NCI-H2196 treated with DMSO at 0.1 percent for 48 hours (cell line): ENCODE data around the gene MBNL2.

Source experiments
- DNase-seq: peaks from one replicate; lab custom pipeline; 2025; ENCODE audit not compliant: unreplicated experiment; lab: John Stamatoyannopoulos, UW

MBNL2 gene

DNA sequence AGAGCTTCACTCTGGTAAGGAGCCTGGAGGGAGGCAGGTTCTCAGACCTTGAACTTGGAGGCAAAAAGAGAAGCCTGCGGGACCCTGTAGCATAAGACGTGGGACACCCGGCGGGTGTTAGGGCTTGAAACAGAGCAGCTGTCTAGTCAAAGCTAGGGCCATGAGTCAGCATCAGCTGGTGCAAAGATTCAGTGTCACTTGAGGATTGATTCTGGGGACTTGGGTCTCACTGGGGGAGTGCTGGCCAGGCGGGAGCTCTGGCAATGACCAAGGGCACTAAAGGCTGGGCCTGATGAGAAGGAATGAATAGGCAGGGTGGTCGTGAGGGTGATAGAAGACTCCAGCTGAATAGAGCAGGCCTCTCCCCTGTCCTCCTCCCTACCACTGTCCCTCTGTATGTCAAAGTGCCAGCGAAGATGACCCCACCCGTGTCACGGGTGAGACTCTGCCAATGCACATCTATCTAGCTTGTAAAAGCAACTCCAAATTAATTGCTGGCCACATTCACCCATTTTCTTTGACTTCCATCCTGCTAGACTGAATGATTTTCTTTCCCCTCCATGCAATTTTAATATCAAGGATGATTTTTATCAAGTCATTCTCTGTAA is 97.1 kb downstream of the MBNL2 start:
- no peak for DNase-seq

DNA sequence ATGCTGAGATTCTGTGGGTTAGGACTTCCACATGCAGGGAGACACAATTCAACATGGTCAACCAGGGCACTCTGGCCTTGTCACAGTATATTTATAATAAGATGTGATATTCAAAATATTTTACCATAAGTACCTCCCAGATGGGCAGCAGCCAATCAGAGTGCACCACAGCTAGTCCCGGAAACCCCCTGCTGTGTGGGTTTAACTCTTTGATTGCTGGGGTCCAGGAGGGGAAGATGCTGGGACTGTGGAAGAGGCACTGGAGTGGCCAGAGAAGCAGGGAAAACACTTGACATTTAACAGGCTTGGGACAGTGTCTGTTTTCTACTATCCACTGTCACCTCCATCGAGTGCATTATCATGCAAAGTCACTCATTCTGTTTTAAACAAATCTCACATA is 99.0 kb downstream of the MBNL2 start:
- no peak for DNase-seq

DNA sequence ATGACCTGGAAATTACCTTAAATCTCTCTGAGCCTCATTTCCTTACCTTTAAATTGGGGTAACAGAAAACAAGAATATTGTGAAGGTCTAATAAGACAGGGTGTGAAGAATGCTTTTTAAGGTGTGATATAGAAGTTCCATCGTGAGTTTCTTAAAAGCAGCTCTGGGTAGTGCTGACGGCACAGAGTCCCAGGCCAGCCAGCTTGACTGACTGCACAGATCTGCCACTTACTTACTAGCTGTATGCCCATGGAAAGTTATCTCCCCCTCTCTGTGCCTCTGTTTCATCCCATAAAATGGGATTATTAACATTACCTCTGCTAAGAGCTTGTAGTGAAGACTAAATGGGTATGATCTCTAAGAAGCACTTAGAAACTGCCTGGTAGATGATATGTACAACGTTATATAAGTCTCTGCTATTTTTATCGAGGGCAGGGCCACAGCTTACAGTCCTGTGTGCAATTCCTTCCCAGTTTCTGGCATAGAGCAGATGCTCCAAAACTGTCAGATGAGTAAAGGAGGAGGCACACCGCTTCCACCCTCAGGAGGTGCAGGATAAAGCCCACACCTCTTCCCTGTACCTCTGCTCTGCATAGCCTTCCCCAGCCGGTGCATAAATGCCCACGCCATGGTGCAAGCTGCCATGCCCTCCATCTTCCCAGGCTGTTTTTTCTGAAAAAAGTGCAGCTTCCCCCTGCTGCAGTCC is 99.6 kb downstream of the MBNL2 start:
- DNase-seq = no peak

DNA sequence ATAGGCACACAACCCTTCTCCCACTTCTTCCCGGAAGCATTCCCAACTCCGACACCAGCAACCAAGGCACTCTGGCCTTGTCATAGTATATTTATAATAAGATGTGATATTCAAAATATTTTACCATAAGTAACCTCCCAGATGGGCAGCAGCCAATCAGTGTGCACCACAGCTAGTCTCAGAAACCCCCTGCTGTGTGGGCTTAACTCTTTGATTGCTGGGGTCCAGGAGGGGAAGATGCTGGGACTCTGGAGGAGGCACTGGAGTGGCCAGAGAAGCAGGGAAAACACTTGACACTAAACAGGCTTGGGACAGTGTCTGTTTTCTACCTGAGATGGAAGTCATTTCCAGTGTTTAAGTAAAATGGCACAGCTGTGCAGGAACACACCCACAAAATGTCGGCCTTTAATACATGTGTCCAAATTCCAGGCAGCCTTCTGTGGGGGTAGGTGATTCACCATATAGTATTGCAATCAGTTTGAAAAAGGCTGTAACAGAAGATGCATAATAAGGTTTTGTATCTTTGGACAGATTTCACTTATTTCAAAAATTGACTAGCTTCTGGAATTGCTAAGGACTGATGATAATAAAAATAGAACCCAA is 100.7 kb downstream of the MBNL2 start:
- no peak for DNase-seq

DNA sequence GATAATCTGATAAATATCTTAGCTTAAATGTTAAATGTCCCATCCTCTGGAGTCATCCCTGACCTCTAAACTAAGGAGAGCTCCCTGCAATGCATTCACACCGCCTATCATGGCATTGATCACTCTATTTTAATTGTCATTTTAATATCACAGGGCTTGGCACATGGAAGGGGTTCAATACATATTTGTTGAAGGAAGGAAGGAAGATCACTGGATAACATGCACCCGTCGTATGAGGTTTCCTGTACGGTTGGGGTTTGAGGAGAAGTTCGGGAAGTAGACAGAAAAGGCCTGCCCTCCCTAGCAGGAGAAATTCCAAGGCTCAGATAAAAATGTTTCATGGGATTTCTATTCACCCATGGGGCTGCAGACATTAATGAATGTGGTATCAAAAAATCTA is 102.0 kb downstream of the MBNL2 start:
- DNase-seq = no peak

DNA sequence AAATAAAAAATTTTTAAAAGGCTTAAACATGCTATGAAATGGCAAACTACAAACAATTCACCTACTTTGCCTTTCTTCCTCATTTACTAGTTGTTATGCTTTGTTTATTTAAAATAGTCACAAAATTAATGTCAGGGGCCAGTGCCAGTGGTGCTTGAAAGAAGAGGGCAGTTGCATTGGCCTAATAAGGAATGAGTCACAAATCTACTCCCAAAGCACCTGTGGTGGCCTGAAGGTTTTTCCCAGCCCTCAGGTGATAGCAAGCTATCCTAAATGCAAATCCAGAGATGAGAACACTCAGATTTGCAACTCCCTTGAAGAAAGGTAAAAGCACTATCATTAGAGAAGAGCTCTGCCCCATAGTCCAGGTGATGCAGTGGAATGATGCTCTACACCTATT is 103.6 kb downstream of the MBNL2 start:
- no peak for DNase-seq

DNA sequence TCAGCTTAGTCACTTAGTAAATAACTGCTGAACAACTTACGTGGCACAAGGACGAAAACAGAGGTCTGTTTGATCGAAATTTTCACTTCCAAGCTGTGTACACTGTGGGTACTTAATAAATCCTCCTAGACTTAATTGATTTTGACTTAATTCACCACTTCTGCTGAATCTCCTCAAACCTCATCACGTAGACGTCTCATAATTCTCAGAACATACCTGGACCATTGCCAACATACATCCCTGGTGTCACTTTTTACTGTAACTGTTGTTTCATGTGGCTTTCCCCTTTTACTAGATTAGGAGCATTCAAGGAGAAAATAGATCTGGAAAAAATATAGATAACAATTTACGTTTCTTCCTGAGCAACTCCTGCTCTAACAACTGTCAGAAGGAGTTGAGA is 105.0 kb downstream of the MBNL2 start:
- no peak for DNase-seq

DNA sequence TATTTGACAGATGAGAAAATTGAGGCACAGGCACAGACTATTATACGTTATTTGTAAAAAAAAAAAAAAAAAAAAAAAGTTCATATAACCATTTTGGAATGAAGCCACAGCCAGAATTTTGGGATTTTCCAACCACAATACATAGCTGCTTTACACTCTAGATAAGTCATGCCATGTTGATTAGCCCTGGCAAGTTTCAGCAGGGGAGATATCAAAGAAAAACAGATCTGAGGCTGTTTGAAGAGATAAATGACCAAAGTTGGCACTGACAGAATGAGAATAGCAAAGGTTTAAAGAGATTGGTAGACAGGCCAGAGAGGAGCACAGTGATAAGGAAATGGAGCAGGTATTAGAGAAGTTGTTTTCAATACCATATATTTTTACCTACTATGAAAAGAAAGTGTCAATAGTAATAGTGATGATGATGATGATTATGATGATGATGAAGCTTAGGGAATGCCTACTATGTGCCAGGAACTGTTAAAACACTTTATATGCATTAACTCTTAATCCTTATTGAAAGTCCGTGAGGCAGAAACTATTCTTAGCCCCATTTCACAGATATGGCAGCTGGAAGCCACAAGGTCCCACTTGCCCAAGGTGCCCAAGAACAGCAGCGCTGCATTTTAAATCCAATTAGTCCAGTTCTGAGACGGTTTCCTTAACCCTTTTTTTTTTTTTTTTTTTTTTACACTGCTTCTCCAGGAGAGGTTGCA is 105.5 kb downstream of the MBNL2 start:
- DNase-seq = no peak

DNA sequence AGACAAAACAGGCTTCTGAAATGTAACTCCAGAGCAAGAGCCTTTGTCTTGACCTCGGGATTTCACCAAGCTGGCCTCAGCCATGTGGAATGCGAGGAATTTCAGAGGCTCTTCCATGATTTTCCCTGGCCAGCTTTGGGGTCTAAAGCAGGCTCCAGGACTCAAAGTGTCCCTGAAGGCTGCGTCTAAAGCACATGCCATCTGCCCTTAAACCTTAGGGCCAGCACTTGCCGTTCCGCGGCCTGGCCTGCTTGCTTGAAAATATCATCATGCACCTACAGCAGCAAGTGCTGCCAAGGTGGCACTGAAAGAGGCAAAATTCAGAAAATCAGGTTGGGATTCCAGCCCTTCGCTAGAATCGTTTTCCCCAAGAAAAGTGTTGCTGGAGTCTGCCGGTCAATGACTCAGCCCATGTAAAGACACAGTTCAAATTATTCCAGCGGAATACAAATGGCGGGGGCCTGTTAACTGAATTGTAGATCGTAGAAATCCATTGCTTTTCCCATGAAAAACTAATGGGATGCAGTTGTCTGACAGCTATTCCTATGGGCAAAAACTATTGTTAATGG is 106.2 kb downstream of the MBNL2 start:
- DNase-seq = no peak

DNA sequence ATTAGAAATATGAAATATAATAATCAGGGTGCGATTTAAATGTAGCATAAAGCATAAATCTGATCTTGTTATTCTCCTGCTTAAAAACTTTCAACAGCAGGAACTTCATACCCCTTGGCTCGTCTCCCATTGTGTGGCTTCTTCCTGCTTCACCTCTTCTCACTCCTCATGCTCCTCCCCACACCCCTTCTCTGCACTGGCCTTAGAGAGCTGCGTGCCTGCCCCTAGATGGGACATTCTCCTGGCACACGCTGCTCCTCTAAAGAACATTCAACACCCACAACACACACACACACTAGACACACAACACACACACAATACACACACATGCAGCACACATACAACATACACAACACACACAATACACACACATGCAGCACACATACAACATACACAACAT is 107.2 kb downstream of the MBNL2 start:
- no peak for DNase-seq

DNA sequence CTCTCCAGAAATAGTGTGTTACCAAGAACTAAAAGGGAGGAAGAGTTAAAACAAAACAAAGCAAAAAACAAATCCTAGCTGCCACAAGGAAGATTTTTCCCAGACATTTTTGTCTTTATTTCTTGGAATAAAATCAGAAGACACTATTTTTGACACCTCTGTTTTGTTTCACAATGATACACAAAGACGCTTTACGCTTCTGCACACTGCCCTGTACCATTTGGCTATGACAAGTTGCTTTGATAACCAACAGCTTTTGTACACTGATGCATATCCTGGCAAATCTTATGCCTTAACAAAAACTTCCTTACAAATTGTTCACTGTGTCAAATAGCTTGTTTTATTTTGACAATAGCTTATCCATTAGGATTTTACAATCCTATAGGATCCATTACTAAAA is 108.3 kb downstream of the MBNL2 start:
- DNase-seq = no peak

DNA sequence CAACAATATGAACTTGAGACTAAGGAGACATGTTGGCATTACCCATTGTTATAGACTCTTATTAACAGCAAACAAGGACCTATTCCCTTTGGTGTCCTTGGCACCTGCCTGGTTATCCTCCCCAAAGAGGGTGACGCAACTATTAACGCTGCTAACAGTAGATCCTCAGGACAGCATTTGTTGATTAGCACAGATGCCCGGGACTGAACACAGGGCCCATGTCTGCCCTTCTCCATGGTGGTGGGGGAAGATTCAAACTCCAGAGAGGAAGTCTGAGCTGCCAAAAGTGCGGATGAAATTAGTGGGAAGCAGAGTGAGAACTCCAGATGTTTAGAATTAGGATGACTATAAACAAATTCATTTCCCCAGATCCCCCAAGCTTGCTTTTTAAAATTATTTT is 110.6 kb downstream of the MBNL2 start:
- no peak for DNase-seq

DNA sequence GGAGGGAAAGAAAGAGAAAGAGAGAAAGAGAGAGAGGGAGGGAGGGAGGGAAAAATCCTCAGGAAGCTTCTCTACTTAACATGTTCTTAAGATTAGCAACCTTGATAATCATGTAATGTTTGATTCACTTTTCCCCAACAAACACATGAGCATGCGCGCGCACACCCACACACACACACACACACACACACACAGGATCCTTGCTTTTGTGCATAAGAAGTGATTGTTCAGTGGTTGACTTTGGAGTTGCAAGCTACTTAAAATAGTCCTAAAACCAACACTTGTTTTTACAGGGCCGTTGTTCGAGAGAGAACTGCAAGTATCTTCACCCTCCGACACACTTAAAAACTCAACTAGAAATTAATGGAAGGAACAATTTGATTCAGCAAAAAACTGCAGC is 111.8 kb downstream of the MBNL2 start:
- DNase-seq = no peak

DNA sequence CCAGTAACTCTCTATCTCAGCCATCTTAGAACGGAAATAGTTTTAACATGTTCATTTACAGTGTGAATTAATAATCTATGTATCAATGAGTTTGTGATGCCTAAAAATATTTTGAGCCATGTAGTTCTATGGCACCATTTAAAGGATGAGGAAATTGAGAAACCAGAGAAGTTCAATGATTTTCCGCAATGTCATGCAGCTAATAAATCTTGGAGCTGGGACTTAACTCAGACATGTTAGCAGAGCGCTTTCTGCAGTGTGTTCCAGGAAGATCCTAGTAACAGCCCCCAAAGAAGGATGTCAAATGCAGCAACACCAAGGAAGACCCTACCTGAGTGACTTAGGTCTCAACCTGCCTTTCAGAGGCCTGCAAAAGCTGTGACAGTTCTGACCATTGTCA is 112.6 kb downstream of the MBNL2 start:
- DNase-seq = no peak

DNA sequence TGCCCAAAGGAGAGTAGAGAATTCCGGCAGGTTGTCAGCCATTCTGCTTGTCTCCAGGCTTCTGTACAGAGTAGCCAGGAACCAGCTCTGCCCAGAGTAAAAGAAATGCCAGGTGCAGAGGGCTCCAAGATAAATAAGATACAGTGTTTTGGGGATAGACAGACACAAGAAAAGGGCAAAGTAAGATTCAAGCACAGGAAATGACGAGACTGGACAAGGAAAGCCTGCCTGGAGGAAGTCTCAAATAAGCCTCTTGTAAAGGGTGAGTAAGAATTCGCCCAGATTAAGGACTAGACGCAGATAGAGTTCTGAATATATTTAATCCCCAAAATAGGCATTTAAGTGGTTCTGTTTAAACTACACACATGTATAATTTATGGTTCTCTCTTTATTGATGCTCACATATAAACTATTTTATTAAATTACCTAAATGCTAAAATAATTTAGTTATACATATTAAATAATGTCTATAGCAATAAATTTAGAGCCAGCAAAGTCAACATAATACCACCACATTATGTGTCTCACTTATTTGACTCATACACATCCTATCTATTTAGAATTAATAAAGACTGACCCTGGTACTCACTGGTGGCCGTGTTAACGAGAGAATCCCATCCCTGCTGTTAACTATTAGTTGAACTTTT is 113.5 kb downstream of the MBNL2 start:
- no peak for DNase-seq

DNA sequence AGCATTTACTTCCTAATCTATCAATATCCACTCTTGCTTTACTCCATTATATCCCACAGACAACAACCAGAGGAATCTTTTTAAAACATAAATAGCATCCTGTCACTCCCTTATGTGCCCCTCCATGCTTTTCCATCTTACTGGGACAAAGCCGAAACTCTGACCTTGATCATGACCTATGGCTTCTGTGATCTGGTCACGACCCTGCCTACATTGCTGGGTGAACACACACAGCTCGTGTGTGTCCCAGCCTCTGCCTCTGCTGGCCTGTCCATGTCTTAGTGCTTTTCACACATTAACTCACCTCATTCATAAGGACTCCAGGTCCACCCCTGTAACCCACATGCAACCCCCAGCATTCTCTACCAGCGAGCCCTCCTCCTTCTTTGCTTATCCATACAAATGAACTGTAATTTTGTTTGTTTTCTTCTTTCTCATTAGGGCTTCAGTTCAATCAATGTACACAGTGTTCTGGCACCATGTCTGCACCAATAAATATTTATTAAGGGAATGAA is 115.9 kb downstream of the MBNL2 start:
- DNase-seq = no peak

DNA sequence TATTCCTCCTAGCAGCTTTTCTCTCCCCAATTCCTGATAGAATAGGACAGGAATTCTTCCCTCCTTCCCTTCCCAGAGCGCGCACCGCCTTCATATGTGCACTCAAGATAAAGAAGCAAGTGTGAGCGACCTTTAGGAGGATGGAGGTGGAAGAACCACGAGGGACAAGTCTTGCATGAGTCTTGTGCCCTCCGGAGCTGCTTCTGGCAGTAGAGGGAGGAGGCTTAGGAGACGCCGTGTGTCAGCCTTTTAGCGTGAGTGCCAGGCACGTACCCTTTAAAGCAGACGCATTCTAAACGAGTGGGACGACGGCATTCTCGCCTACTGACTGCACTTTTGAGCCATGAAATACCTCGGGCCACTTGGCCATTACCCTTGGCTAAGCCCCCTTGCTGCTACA is 116.4 kb downstream of the MBNL2 start:
- no peak for DNase-seq

DNA sequence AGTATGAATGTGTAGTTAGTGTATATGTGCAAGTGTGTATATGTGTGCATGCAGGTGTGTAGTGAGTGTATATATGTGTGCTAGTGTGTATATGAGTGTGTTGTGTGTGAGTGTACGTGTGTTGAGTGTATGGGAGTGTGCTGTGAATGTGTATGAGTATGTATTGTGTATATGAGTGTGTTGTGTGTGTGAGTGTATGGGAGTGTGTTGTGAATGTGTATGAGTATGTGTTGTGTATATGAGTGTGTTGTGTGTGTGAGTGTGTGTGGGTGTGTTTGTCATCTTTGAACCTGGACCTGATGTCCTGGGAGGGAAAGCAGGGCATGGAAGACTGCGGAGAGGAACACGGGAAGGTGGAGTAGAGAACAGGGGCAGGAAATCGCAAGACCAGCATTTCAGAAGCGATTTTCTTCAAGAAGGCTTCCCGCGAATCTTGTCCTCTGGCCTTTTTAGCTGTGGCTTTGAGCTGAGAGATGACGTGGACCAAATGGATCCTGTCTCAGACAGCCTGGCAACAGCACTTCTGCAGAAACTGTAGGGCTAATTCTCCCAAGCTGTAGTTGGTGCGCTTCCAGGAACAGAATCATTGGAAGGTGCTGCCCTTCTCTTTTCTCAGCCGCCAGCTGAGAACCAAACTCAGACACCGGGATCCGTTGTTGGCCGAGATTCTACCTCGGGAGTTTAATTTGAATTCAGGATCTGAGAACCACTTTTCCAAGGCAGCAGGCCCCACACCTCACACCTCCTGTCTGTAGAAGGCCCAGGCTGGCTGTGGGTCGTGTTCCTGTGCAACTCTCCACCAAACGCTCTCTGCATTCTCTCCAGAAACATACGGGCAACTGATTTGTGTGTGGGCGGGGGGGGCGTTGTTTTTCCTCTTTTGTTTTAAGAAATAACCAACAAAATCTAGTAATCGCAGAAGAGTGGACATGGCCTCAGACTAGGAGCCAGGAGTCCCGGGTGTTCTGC is 117.2 kb downstream of the MBNL2 start:
- DNase-seq = no peak

DNA sequence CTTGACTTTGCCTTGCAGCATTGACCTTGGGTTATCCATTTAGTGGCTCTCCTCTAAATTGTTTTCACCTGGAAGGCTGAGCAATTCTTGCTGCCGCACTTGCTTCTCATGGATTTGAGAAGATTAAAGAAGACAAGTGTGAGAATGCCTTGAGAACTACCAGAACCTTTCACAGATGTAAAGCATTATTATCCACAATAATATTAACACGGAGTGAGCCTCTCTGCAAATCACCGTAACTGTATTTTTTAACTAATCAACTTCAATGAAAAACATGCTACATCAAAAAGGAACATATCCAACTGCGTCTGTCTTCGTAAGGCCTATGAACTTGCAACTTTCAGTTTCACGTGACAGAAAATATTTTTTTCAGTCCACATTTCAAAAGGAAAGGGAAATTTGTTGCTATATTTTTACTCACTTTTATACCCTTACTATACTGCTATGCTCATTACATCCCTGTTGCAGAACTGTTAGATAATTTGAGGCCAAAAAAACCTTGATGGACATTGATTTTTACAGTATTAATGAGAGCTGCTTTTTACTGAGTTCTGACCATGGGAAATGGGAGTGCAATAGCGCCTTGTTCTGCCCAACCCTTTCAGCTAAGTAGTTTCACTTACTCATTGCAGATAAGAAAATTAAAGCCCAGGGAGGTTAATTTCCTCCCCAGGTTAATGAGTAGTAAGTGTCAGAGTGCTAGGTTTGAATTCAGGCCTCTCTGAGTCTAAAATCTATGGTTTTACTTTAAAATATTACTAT is 118.0 kb downstream of the MBNL2 start:
- DNase-seq = no peak
